Vagina (tissue), 2 donors: ENCODE measurements around the gene SACM1L.

ENCODE experiments used
- POLR2A ChIP-seq, 2 donors: fragments of 450-650 bp; IDR thresholded peaks; one replicate each; pipeline ENCODE4 v1.6.1; 2017; ENCODE audit warnings: antibody characterized with exemption in 2 of 2, mild to moderate bottlenecking in 2 of 2, moderate library complexity in 2 of 2
- POLR2AphosphoS5 ChIP-seq, 2 donors: sonication (generic); formaldehyde crosslinking; IDR thresholded peaks; one replicate each; pipeline ENCODE4 v1.9.0; 2017; ENCODE audit warnings: antibody characterized with exemption in 2 of 2, mild to moderate bottlenecking in 2 of 2, low read depth in 1 of 2; ENCODE audit not compliant: insufficient read depth in 1 of 2
- TF ChIP-seq, protein P1 (sequence below), 3 experiments: fragments of 450-650 bp in 2 of 3; fragments of 200-600 bp in 1 of 3; sonication (generic) in 1 of 3; IDR thresholded peaks; one replicate each; pipeline ENCODE4 v1.5.1; 2017 to 2019; ENCODE audit warnings: antibody characterized with exemption in 3 of 3, mild to moderate bottlenecking in 2 of 3, moderate library complexity in 2 of 3

- TF ChIP-seq, protein P1, sequence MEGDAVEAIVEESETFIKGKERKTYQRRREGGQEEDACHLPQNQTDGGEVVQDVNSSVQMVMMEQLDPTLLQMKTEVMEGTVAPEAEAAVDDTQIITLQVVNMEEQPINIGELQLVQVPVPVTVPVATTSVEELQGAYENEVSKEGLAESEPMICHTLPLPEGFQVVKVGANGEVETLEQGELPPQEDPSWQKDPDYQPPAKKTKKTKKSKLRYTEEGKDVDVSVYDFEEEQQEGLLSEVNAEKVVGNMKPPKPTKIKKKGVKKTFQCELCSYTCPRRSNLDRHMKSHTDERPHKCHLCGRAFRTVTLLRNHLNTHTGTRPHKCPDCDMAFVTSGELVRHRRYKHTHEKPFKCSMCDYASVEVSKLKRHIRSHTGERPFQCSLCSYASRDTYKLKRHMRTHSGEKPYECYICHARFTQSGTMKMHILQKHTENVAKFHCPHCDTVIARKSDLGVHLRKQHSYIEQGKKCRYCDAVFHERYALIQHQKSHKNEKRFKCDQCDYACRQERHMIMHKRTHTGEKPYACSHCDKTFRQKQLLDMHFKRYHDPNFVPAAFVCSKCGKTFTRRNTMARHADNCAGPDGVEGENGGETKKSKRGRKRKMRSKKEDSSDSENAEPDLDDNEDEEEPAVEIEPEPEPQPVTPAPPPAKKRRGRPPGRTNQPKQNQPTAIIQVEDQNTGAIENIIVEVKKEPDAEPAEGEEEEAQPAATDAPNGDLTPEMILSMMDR (IDR thresholded peaks at IDR 0.05), result no peak
- TF ChIP-seq POLR2A (IDR thresholded peaks at IDR 0.05), result no peak
- TF ChIP-seq POLR2AphosphoS5 (IDR thresholded peaks at IDR 0.05; ENCODE audit: insufficient read depth in 1 of 2, low read depth in 1 of 2), result no peak
Observed at GRCh38 chr3:45711931-45712330, 22.7 kb downstream of the SACM1L start.
